T-helper 17 cell (primary cell): ENCODE data around the gene ADAMTSL1. TPM values are rescaled to one million over a fixed set of nuclear protein-coding genes. Genes with fewer than 3 reads are reported as not detected.
A peak's percentile ranks its signal among the peaks of the same experiment; 100 is the strongest.

Experiments used
- ATAC-seq: fragments of 150-1000 bp; cut with Tn5 transposase; 2 replicates; pipeline ENCODE4 v1.10.0; 2021; ENCODE audit warnings: mild to moderate bottlenecking, moderate library complexity
- DNase-seq, 3 donors: peaks; one replicate each; pipeline versions ENCODE4 v3.0.0 to v3.0.0-alpha.2; 2020 to 2021
- H3K9me3 ChIP-seq: one replicate; pipeline ENCODE4 v1.7.0; 2013; ENCODE audit warnings: low read length, mild to moderate bottlenecking; ENCODE audit not compliant: control insufficient read depth, poor library complexity, severe bottlenecking
- H3K27ac Mint-ChIP-seq: one replicate; pipeline ENCODE4 v1.8.0; 2022; ENCODE audit warnings: mild to moderate bottlenecking, moderate library complexity, mixed read lengths
- H3K27me3 Mint-ChIP-seq: one replicate; pipeline ENCODE4 v1.8.0; 2022; ENCODE audit warnings: mixed read lengths
- H3K36me3 Mint-ChIP-seq: one replicate; pipeline ENCODE4 v1.8.0; 2022; ENCODE audit warnings: low read depth, mixed read lengths
- H3K4me1 Mint-ChIP-seq: one replicate; pipeline ENCODE4 v1.8.0; 2022; ENCODE audit warnings: mild to moderate bottlenecking, mixed read lengths
- H3K4me3 Mint-ChIP-seq: one replicate; pipeline ENCODE4 v1.8.0; 2022; ENCODE audit warnings: mild to moderate bottlenecking, moderate library complexity, mixed read lengths
- total RNA-seq, 4 donors: library from RNA in 2 of 4; stranded (reverse) in 2 of 4; gene quantifications; one replicate each; pipeline ENCODE4 v1.2.3 and lab custom pipeline; 2022 to 2026

The ADAMTSL1 gene
- total RNA-seq, 2 donors from 2014 or later: not detected

DNA sequence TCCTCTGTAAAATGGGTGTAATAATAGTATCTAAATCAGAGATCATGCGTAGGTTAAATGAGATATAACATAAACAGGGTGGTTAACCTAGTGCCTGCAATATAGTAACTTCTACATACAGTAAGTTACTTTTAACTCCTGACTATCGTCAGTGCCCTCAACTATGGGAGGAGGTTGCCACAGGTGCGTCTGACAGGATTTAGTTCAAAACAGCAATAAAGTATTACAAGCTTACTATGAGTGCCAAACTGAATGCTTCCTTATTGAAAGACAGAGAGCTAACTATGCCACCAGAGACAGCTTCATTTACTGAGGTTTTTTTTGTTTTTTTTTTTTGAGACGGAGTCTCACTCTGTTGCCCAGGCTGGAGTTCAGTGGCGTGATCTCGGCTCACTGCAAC lies 209.0 kb downstream of the ADAMTSL1 start:
- no peaks in the 10 kb centered on the region for H3K4me1 Mint-ChIP-seq
- H3K9me3 ChIP-seq: no peaks in the 10 kb centered on the region
- H3K36me3 Mint-ChIP-seq: no peaks in the 10 kb centered on the region
- peaks cover 7% of the 10 kb centered on the region for H3K27me3 Mint-ChIP-seq
- H3K27ac Mint-ChIP-seq: no peak overlapping the region
- ATAC-seq (no peak), DNase-seq (no peak)
- H3K4me3 Mint-ChIP-seq: no peak overlapping the region

DNA sequence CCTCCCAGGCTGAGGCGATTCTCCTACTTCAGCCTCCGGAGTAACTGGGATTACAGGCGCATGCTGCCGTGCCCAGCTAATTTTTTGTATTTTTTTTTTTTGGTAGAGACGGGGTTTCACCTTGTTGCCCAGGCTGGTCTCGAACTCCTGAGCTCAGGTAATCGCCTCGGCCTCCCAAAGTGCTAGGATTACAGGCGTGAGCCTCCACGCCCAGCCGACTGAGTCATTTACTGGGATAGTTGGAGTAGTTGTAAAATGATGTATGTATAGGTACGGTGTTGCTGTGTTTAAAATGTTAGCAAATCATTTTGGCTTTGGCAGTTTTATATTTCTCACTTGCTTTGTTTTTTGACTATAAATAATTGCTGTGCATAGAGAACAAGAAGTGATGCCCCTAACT lies 209.4 kb downstream of the ADAMTSL1 start:
- no peak for ATAC-seq
- H3K4me3 Mint-ChIP-seq: no peak overlapping the region
- no peaks in the 10 kb centered on the region for H3K9me3 ChIP-seq
- no peak overlapping the region for H3K27ac Mint-ChIP-seq
- H3K27me3 Mint-ChIP-seq: peaks cover 7% of the 10 kb centered on the region
- no peak for DNase-seq
- H3K4me1 Mint-ChIP-seq: no peaks in the 10 kb centered on the region
- H3K36me3 Mint-ChIP-seq: no peaks in the 10 kb centered on the region

DNA sequence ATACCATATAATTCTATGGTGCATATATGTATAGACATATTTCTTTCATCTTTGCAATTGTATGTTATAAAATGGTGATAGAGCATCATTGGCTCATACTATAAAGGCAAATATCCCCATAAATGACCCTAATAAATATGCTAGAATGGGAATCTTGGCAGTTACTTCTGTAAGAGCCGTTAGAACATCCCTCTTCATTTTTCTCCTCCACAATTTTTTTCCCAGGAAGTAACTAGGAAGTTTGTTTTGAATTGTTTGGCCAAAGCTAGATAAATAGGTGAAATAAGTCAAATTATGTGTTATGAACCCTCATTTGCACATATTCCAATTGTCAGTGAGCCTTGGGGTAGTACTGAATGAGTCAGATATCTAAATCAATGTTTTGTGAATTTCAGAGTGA lies 209.9 kb downstream of the ADAMTSL1 start:
- Mint-ChIP-seq H3K4me3 (no peak overlapping the region), H3K27me3 (peaks cover 7% of the 10 kb centered on the region), H3K4me1 (no peaks in the 10 kb centered on the region), H3K27ac (no peak overlapping the region), H3K36me3 (no peaks in the 10 kb centered on the region)
- DNase-seq: no peak
- H3K9me3 ChIP-seq: no peaks in the 10 kb centered on the region
- ATAC-seq: no peak

DNA sequence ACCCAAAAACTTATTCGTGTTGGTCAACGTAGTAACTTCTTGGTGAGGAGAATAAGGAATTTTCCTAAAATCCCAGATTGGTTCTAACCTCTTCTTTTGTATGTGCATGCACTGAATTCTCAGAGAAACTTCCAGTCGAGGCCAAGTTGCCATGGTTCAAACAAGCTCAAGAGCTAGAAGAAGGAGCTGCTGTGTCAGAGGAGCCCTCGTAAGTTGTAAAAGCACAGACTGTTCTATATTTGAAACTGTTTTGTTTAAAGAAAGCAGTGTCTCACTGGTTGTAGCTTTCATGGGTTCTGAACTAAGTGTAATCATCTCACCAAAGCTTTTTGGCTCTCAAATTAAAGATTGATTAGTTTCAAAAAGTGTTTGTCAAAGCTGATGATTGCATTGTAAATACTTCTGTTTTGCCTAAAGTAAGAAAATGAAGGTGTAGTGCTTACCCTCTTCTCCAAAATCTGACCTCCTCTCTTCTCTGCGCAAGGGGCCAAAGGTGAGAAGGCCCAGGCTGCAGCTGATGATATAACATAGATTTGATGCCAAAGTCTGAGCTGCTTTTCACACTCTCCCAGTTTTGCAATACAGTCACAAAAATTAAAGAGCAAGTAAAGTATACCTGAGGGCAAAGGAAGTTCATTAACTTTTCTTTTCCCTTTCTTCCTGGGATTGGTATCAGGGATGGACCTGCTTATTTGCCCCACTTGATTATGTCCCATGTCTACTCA lies 210.8 kb downstream of the ADAMTSL1 start:
- H3K27ac Mint-ChIP-seq: no peak overlapping the region
- H3K4me1 Mint-ChIP-seq: no peaks in the 10 kb centered on the region
- no peaks in the 10 kb centered on the region for H3K36me3 Mint-ChIP-seq
- no peak overlapping the region for H3K4me3 Mint-ChIP-seq
- H3K9me3 ChIP-seq: no peaks in the 10 kb centered on the region
- H3K27me3 Mint-ChIP-seq: peaks cover 7% of the 10 kb centered on the region
- DNase-seq (no peak), ATAC-seq (no peak)

DNA sequence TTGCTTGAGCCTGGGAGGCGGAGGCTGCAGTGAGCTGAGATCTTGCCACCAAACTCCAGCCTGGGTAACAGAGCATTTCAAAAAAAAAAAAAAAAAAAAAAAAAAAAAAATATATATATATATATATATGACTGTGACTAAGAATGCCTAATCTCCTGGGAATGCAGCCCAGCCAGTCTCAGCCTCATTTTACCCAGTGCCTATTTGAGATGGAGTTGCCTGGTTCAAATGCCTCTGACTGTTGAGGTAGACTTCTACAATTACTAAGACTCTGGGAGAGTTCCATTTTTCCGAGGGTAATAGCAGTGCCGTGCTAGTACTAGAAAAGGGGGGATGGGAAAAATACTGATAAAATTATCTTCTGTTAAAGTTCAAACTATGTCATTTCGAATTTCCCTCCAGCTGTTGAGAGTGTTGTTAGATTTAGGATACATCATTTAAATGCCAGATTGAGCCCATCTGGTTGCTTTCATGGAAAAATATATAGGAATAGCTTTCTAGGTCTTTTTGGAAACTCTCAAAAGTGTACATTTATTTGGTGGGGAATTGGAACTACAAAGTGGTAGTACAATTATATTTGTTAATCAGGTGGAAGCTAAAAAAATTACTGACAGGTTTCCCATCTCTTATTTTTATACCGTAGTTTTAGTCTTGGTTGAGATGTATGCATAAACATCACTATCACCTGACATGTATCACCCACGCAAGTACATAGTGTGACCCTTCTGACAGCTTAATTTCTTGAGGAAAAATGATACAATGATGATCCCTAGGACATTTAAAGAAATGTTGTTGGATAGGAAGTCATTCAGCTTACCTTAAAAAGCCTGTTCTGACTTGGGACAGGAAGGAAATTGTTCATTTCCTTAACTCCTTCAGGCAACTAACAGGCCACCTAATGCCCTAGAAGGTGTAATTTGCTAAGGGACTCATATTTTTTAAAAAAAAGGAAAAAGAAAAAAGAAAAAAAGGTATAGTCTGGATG lies 214.9 kb downstream of the ADAMTSL1 start:
- H3K27ac Mint-ChIP-seq: no peak overlapping the region
- no peak for ATAC-seq
- H3K36me3 Mint-ChIP-seq: no peaks in the 10 kb centered on the region
- no peaks in the 10 kb centered on the region for H3K27me3 Mint-ChIP-seq
- no peak for DNase-seq
- no peaks in the 10 kb centered on the region for H3K9me3 ChIP-seq
- H3K4me1 Mint-ChIP-seq: no peaks in the 10 kb centered on the region
- peak overlapping the region; percentile 15 for H3K4me3 Mint-ChIP-seq

DNA sequence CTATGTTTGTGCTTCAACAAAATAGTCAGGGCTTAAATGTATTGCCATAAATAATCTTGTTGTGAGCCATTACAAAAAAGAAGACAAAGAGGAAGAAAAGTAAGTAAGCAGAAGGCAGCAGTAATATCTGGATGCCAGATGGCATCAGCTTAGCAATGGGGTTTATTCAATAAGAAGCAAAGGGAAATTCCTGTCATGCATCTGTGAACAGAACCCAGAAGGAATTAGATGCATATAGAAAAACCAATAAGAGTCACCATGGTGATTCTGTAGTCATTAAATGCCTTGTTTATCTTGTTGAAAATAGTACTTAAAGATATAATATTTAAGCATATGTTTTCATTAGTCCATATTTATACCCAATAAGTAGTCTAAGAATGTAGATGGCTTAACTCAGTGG lies 216.0 kb downstream of the ADAMTSL1 start:
- DNase-seq (no peak), ATAC-seq (no peak)
- no peaks in the 10 kb centered on the region for H3K9me3 ChIP-seq
- H3K4me3 Mint-ChIP-seq: no peak overlapping the region
- H3K36me3 Mint-ChIP-seq: no peaks in the 10 kb centered on the region
- no peaks in the 10 kb centered on the region for H3K4me1 Mint-ChIP-seq
- no peaks in the 10 kb centered on the region for H3K27me3 Mint-ChIP-seq
- H3K27ac Mint-ChIP-seq: no peak overlapping the region

DNA sequence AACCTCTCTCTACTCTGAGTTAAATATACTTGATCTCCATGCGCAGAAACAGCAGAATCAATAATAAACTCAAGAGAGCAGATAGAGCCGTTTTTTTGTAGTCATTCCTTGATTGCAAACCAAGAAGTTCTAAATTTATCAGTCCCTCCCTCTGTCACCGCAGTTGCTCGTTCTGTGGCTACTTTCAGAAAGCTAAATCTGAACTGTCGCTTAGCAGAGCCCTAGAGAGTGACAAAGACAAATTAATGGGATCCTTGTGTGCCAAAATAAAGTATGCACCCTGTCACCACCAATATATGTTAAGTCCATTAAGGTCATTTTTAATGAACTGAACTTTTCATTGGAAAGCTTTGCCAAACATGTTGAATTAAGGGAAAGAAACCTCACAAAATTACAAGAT lies 218.3 kb downstream of the ADAMTSL1 start:
- Mint-ChIP-seq H3K36me3 (no peaks in the 10 kb centered on the region), H3K27ac (no peak overlapping the region), H3K4me1 (no peaks in the 10 kb centered on the region), H3K27me3 (no peaks in the 10 kb centered on the region), H3K4me3 (no peak overlapping the region)
- H3K9me3 ChIP-seq: peaks cover 2% of the 10 kb centered on the region
- ATAC-seq (no peak), DNase-seq (no peak)

DNA sequence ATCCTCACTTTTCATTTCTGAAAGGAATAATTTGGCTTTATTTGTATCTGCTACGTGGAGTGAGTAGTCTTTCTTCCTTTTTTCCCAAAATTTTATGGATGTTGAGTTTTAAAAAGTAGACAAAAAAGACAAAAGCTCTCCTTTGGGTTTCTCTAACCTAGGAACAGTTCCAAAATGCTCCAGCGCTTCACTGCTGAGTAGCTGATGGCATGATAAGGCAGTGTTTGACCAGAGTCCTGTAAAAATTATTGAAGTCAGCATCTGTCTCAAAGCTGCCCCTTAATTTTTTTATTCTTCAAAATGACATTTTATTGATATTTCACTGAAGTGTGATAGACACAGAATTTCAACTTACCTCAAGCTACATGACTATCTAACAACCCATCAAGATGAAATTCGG lies 219.0 kb downstream of the ADAMTSL1 start:
- Mint-ChIP-seq H3K27me3 (no peaks in the 10 kb centered on the region), H3K36me3 (no peaks in the 10 kb centered on the region), H3K27ac (no peak overlapping the region), H3K4me1 (no peaks in the 10 kb centered on the region), H3K4me3 (no peak overlapping the region)
- ATAC-seq (no peak), DNase-seq (no peak)
- H3K9me3 ChIP-seq: peaks cover 2% of the 10 kb centered on the region

DNA sequence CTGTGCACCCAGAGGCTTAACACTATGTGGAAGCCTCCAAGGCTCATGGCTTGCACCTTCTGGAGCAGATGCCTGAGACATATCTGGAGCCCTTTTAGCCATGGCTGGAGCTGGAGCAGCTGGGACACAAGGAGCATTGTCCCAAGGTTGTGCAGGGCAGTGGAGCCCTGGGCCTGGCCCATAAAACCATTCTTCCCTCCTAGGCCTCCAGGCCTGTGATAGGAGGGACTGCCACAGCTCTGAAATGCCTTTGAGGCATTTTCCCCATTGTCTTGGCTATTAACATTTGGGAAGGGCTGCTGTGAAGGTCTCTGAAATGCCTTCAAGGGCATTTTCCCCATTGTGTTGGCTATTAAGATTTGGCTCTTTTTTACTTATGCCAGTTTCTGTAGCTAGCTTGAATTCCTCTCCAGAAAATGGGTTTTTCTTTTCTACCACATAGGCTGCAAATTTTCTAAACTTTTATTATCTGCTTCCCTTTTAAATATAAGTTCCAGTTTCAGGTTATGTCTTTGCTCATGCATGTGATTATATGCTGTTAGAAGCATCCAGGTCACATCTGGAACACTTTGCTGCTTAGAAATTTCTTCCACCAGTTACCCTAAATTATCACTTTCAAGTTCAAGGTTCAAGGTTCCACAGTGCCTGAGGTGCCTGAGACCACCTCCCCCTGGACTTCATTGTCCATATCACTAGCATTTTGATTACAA lies 221.2 kb downstream of the ADAMTSL1 start:
- Mint-ChIP-seq H3K27ac (no peak overlapping the region), H3K36me3 (no peaks in the 10 kb centered on the region), H3K4me3 (no peak overlapping the region), H3K27me3 (no peaks in the 10 kb centered on the region), H3K4me1 (no peaks in the 10 kb centered on the region)
- no peak for DNase-seq
- ATAC-seq: no peak
- peaks cover 2% of the 10 kb centered on the region for H3K9me3 ChIP-seq

DNA sequence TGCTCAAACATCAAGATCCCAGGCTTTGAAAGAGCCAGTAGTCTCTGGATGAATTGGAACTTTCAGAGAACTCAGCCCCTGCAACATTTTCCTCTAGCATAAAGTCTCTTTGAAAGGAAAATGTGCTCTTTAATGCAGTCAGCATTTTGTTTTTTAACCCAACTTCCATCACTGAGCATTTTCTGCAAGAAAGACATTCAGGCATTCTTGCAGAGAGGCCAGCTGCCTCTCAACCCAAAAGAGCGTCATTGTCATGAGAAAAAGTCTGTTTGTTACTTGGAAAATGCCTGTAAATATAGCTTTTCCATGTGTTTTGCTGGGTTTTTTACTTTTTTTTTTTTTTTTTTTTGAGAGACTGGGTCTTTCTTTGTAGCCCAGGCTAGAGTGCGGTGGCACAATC lies 225.0 kb downstream of the ADAMTSL1 start:
- Mint-ChIP-seq H3K4me3 (no peak overlapping the region), H3K4me1 (no peaks in the 10 kb centered on the region), H3K36me3 (no peaks in the 10 kb centered on the region), H3K27ac (no peak overlapping the region), H3K27me3 (no peaks in the 10 kb centered on the region)
- no peak for ATAC-seq
- no peak for DNase-seq
- H3K9me3 ChIP-seq: peaks cover 2% of the 10 kb centered on the region

DNA sequence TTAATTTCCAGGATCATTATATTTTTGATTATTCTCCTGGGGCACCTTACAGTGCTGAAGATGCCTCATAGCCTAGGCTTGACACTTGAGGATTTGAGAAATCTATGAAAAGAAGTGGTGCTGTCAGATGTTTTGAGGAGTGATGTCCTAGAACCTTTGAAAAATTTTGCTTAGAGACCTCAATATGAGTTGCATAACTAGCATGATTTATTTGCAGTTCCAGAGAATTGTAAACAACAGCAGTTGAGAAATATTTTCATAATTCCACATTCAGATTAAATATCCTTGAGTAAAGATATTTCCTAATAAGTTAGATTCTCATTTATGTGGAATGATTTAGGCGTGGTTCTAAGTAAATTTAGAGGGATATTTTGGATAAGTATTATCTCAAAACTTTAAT lies 225.8 kb downstream of the ADAMTSL1 start:
- H3K36me3 Mint-ChIP-seq: no peaks in the 10 kb centered on the region
- no peak overlapping the region for H3K4me3 Mint-ChIP-seq
- ATAC-seq: no peak

DNA sequence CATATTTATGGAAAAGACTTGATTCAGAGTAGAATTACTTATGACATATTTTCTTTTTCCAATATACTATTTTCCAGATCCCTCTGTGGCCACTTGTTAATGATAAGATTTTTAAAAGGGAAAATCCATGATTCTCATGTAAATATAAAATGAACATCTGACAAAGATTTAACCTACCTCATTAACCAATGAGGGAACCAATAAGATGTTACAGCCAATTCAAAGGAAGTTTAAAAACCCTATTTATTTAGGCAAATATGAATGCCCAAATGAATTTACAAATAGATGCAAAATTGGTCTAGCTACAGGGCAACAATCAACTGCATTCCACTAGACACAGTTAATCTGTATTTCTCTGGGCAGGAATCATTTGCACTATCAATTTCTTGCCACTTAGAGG lies 226.8 kb downstream of the ADAMTSL1 start:
- no peaks in the 10 kb centered on the region for H3K9me3 ChIP-seq
- Mint-ChIP-seq H3K4me3 (no peak overlapping the region), H3K27ac (no peak overlapping the region), H3K4me1 (no peaks in the 10 kb centered on the region), H3K27me3 (peaks cover 2% of the 10 kb centered on the region), H3K36me3 (no peaks in the 10 kb centered on the region)
- DNase-seq (no peak), ATAC-seq (no peak)

More for the DNA sequence above, 225.8 kb downstream of the ADAMTSL1 start:
- no peak for DNase-seq
- H3K9me3 ChIP-seq: peaks cover 2% of the 10 kb centered on the region
- H3K4me1 Mint-ChIP-seq: no peaks in the 10 kb centered on the region
- H3K27me3 Mint-ChIP-seq: no peaks in the 10 kb centered on the region
- no peak overlapping the region for H3K27ac Mint-ChIP-seq
